Body of pancreas (tissue), 4 donors: ENCODE measurements around the gene COA7.

Experiments
- POLR2A ChIP-seq, 3 donors: fragments of 450-650 bp; IDR thresholded peaks; one replicate each; pipeline ENCODE4 v1.6.1; 2016; ENCODE audit warnings: antibody characterized with exemption in 3 of 3, mild to moderate bottlenecking in 2 of 3
- TF ChIP-seq, protein P1 (sequence below), 7 experiments: fragments of 450-650 bp in 4 of 7; fragments of 200-600 bp in 3 of 7; sonication (generic) in 3 of 7; IDR thresholded peaks; one replicate each; pipeline ENCODE4 v1.5.1; 2016 to 2019; ENCODE audit warnings: antibody characterized with exemption in 7 of 7

DNA sequence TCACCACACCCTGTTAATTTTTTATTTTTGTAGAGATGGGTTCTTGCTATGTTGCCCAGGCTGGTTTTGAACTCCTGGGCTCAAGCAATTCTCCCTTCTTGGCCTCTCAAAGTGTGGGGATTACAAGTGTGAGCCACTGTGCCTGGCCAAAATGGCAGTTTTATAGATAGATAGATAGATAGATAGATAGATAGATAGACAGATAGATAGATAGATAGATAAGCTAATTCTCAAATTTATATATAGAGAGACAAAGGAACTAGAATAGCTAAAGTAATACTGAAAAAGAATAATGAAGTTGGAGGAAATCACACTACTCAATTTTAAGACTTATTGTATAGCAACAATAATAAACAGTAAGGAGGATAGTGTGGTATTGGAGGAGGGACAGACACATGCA is 44.1 kb downstream of the COA7 start:
- TF ChIP-seq, protein P1, sequence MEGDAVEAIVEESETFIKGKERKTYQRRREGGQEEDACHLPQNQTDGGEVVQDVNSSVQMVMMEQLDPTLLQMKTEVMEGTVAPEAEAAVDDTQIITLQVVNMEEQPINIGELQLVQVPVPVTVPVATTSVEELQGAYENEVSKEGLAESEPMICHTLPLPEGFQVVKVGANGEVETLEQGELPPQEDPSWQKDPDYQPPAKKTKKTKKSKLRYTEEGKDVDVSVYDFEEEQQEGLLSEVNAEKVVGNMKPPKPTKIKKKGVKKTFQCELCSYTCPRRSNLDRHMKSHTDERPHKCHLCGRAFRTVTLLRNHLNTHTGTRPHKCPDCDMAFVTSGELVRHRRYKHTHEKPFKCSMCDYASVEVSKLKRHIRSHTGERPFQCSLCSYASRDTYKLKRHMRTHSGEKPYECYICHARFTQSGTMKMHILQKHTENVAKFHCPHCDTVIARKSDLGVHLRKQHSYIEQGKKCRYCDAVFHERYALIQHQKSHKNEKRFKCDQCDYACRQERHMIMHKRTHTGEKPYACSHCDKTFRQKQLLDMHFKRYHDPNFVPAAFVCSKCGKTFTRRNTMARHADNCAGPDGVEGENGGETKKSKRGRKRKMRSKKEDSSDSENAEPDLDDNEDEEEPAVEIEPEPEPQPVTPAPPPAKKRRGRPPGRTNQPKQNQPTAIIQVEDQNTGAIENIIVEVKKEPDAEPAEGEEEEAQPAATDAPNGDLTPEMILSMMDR (IDR thresholded peaks at IDR 0.05), result no peak
- no peak for TF ChIP-seq POLR2A (IDR thresholded peaks at IDR 0.05)
